Kidney glomerular epithelial cell (primary cell): Measurements from ENCODE around the gene WASHC4.
A peak's percentile ranks its signal among the peaks of the same experiment; 100 is the strongest.
"Not testable (repeated sequence)": the region's sequence is repeated elsewhere in the genome, so short reads cannot be mapped to it uniquely, and the experiment has no call there.

Experiments used
- DNase-seq: peaks from one replicate; lab custom pipeline; 2025; lab: John Stamatoyannopoulos, UW

The WASHC4 gene

GRCh38 chr12:105164068-105164467, 56.5 kb downstream of the WASHC4 start:
- peak; percentile 44 for DNase-seq

GRCh38 chr12:105166736-105167135, 59.2 kb downstream of the WASHC4 start:
- no peak for DNase-seq

DNA sequence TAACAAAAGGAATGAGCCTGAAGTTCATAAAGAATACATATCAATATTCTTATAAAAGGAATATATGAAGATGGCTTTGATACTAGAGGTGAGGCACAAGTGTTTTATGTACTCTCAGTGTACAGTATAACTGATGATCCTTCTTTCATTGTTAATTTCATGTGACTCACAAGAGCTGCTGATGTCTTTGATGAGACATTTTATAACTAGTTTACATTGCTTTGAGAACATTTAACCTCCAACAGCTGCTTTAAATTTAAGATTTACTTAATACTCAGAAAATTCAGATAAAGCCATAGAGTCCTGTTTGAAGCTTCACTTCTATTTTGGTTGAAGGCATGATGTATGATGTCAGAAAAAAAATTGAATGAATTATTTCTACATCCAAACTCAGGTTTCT, 59.8 kb downstream of the WASHC4 start:
- no peak for DNase-seq

DNA sequence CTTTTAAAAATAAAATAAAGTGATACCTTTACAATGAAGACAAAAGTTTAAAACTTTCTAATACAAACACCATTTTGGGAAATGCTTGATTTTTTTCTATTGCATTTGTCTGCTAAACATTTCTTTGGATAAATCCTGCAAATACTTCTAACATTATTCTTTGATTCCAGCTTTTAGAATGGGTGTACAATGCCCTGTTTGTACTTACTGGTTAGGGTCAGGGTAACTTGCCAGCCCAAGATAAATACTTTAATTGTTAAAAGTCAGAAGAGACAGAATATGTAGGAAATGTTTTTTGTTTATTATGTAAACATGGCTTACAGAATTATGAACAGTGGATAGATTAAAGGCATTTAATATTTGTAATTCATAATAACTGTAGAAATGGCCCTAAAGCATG, 60.5 kb downstream of the WASHC4 start:
- DNase-seq = no peak

- DNase-seq = no peak
Observed at GRCh38 chr12:105170139-105170538, 62.6 kb downstream of the WASHC4 start.

DNA sequence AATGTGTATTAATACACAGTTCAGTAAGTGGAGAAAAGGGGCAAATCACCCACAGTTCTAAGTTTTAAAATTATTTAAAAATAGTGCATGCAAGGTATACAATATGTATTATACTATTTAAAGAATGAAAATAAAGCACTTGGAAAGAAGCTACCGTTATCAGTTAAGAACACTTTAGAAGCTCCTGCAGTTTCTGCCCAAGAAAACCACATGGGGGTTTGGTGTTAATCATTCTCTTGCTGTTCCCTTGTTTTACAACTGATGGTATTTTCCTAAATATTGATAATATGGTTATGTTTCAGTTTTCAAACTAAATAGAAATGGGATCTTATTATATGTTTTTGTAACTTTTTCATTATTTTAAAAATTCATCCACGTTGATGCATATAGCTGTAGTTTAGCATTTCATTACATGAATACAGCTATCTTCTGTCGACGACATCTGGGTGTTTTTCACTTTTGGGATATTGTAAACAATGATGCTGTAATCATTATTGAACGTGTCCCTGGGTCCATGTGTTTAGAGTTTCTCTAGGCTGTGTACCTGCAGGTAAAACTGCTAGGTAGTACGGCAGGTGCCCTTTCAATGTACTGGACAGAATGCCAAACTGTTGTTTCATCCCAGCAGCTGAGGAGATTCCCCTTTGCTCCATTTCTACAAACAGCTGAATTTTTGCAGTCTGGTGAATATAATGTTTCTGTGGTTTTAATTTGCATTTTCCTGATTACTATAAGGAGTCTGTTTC, 64.3 kb downstream of the WASHC4 start:
- DNase-seq = no peak

DNA sequence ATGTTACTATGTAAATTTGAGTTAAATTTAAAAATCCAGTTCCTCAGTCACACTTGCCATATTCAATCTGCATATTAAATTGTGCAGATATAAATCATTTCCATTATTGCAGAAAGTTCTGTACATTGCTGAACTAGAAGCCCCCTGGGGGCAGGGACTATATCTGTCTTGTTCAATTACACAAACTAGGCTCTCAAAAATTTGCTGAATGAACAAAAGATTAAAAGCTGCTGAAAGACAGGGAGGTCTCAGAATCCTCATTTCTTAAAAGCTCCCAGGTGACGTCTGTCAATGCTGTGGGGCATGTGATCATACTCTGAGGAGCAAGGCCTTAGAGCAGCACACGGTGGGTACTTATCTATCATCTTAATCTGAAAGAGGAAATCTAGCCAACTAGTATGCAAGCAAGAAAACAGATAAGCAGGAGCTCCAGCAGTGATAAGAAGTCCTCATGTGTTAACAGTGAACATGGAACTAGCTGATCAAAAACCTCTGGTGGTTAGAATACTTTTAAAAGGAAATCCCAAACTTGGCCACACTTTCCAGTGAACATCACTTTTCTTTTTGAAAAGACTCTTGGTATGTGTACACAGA, 68.0 kb downstream of the WASHC4 start:
- DNase-seq = no peak

DNA sequence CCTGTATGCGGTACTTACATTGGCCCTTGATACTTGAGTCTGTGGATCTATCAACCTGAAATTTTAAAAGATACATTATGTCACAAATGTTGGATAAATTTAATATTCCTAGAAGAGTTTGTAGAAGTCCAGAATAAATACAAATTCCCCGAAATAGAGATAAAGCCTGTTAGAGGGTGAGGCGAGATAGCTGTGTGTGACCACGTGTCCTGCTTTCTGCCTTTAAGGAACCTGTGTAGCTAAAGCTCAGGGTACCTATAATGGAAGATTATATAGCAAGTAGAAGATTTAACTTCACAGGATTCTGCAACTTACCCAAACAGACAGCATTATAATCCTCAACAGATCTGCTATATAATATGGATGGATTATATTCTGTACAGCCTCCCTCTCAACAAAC, 69.7 kb downstream of the WASHC4 start:
- DNase-seq = no peak

GRCh38 chr12:105179114-105179513, 71.6 kb downstream of the WASHC4 start:
- DNase-seq = not testable (repeated sequence)

DNA sequence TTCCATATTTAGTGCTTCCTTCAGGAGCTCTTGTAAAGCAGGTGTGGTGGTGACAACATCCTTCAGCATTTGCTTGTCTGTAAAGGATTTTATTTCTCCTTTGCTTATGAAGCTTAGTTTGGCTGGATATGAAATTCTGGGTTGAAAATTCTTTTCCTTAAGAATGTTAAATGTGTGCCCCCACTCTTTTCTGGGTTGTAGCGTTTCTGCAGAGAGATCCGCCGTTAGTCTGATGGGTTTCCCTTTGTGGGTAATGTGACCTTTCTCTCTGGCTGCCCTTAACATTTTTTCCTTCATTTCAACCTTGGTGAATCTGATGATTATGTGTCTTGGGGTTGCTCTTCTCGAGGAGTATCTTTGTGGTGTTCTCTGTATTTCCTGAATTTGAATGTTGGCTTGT, 75.9 kb downstream of the WASHC4 start:
- not testable (repeated sequence) for DNase-seq

DNA sequence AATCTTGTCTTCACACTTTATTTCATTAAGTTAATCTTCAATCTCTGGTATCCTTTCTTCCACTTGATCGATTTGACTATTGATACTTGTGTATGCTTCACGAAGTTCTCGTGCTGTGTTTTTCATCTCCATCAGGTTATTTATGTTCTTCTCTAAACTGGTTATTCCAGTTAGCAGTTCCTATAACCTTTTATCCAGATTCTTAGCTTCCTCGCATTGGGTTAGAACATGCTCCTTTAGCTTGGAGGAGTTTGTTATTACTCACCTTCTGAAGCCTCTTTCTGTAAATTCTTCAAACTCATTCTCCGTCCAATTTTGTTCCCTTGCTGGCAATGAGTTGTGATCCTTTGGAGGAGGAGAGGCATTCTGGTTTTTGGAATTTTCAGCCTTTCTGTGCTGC, 76.4 kb downstream of the WASHC4 start:
- not testable (repeated sequence) for DNase-seq

DNA sequence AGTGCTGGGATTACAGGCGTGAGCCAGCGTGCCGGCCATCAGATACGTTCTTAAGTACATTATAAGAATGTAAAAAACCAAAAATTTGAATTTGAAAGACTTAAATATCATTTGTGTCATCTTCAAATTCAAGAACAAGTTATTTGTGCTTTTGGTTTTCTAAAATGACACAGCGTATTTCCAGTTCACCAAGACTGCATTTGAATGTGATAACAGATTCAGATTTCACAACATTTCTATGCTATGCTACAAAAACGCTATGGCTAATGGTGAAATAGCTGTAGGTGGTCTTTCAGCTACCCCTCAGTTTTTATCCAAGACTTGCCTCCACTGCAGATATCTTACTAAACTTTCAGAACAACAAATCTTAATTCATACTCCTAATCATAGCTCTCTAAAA, 81.8 kb downstream of the WASHC4 start:
- no peak for DNase-seq

- DNase-seq = no peak
Observed at GRCh38 chr12:105190530-105190929, 83.0 kb downstream of the WASHC4 start.

DNA sequence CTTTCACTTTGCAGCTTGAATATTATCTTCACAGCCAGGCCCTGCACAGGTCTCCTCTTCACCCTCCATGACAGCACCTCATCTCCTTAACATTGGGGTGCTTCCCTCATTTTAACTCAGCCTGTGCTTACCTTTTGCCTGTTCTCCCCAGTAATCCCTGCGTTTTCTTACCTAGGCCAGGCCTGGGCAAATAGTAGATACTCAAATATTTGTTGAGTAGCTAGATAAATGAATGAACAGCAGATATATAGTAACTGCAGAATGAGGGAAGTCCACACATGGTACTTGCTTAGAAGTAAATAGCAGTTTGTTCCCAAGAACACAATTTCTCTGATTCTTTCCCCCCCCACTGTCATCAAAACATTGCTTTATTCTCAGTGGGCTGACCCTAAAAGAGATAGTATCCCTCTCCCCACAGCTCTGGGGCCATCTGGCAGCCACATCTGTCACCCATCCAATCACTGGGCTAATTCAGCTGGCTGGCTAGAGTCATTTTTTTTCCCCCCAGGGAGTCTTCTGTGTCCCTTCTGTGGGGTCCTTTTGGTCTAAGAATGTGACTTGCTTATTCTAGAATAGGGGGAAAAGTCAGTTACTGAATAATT, 85.2 kb downstream of the WASHC4 start:
- no peak for DNase-seq

GRCh38 chr12:105194947-105195346, 87.4 kb downstream of the WASHC4 start:
- DNase-seq = no peak

- no peak for DNase-seq
Observed at GRCh38 chr12:105196090-105196489, 88.6 kb downstream of the WASHC4 start.

DNA sequence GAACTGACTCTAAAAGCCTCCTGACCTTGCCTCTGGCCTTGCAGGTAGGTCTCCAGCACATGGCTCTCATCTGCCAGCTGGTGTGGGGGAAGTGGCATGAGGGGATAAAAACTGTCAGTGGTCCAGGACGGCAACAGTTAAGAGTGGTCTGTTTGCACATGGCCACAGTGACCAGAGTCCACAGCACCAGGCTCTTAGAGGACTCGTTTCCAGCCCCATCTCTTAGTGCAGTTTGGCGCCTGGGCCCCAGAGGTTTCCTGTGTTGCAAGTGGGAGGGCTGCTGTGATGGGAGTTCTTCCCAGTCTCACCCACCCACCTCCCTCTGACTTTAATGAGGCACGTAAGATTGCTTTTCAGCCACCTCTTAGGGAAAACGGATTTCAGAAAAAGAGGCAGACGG, 91.4 kb downstream of the WASHC4 start:
- no peak for DNase-seq

DNA sequence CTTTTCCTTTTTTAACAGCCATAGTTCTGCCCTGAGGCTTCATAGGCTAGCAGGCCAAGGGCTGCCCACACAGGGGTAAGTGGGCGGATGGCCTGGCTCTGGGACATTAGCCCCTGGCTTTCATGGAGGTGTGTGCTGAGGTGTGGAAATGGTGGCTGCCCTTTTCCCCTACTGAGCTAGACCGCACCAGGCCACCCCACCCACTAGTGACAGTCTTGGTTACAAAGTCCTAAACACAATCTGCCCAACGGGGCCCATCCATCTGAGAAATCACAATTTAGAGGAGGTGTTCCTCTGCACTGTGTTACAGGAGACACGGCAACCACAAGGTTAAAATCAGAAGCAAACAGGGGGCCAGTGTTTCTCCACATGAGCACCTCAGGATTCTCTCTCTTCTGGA, 92.9 kb downstream of the WASHC4 start:
- DNase-seq = no peak

DNA sequence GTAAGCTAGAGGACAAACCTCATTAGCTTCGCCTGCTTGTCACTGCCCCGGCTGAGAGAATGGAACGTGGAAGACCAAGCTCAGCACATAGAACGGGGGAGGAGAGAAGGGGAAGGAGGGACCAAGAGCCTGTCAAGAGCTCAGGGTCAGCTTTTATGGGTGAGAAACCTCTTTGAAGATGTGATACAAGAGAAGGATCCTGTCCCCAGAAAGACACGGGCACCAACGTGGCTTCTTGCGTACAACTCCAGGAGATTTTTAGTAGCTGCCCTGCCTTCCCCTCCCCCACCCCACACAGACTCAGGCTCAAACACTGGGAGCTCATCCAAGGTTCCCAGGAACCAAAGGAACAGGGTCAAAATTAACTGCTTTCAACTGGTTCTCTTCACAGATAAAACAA, 93.8 kb downstream of the WASHC4 start:
- no peak for DNase-seq

DNA sequence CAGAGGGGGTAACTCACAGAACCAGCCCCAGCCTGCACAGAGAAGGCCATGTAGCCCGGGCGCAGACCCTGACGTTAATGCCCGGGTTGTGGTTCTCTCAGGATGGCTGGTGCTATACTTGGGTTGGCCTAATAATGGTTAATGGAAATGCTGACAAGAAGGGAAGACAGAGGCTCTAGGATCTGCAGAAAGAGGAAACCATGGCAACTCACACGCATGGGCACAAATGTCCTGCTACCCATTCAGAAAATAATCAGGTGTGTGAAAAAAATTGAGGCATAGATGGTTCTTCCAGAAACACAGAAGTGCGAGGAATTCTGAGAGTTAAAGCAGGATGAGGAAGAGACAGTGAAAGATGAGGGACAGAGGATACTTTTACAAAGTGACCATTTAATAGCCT, 94.7 kb downstream of the WASHC4 start:
- DNase-seq = no peak

- DNase-seq = no peak
Observed at GRCh38 chr12:105204127-105204526, 96.6 kb downstream of the WASHC4 start.

GRCh38 chr12:105204916-105205315, 97.4 kb downstream of the WASHC4 start:
- DNase-seq = no peak

- no peak for DNase-seq
Observed at GRCh38 chr12:105205322-105206048, 98.0 kb downstream of the WASHC4 start.
